Measurements from ENCODE around the gene PHF21B.

Gene PHF21B

DNA sequence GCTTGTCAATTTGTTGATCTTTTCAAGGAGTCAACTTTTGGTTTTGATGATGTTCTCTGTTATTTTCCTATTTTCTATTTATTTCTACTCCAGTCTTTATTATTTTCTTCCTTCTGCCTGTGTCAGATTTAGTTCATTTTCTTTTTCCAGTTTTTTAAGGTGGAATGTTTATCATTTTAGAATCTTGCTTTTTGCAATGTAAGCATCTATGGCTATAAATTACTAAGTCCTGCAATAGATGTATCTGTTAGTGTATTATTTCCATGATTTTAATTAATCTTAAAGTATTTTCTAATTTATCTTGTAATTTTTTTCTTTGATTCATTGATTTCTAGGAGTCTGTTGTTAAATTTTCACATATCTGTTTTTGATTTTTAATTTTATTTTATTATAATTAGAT is 175.7 kb downstream of the PHF21B start:
- DNase-seq, result no peak

DNA sequence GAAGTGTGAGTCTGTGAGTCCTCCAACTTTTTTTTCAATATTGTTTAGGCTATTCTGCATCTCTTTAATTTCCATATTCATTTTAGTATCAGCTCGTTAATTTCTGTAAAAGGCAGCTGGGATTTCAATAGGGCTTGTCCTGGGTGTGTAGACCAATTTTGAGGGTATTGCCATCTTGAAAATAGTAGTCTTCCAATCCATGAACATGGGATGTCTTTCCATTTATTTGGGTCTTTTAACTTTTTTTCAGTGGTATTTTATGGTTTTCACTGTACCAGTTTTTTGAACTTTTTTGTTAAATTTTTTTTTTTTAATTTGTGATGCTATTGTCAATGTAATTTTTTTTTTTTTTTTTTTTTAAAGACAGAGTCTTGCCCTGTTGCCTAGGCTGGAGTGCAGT is 177.9 kb downstream of the PHF21B start:
- no peak for DNase-seq

Data from NCI-H1105 (cell line).